ENCODE results near the gene CSNK1G3.
"Not testable (repeated sequence)": the region's sequence is repeated elsewhere in the genome, so short reads cannot be mapped to it uniquely, and the experiment has no call there.

Gene CSNK1G3

GRCh38 chr5:123561230-123561629 is 49.3 kb downstream of the CSNK1G3 start:
- no peak for DNase-seq

DNA sequence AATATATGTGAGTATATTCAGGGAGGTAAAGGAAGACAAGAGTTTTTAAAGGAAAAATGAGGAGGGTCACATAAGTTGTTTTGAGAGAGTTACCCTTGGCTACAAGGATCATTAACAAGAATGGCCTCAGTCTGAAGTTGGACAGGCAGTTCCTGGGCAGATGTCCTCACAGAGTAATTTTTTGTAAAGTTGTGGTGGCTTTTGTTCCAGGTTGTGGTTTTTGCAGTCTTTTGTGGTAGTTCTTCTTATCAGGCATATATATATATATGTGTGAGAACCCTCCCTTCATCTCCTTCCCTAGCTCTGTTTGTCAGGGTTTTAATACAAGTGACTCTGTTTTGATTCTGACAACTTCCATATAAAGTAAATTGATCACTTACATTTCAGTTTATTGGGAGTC is 60.0 kb downstream of the CSNK1G3 start:
- no peak for DNase-seq

DNA sequence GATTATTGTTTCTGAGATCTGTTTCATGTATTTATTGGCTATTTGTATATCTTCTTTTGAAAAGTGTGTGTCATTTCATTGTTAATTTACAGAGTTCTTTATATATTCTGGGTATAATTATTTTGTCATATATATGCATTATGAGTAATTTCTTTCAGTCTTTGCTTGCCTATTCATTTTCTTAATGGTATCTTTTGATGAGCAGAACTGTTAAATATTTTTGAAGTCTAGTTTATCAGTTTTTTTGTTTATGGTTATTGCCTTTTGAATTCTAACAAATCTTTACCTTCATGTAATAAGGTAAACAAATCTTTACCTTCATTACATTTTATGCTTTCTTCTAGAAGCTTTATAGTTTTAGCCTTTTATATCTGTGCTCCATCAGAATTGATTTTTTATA is 66.4 kb downstream of the CSNK1G3 start:
- no peak for DNase-seq

DNA sequence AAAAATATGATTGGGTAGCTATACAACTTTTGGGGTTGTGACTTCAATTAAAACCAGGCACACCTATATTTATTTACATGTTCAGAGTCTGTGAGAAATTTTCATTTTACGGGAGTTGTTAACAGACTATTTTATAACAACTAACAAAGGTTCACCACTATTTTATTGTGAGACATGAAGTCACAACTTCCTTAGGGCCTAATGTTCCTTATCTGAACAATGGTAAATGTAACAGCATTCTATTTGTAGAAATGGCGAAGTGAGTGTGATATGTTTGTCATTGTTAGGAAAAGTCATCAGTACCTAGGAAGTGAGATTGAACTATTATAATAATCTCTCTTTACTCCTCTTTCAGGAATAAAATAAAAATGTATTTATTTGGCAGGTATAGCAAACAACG is 67.4 kb downstream of the CSNK1G3 start:
- no peak for DNase-seq

DNA sequence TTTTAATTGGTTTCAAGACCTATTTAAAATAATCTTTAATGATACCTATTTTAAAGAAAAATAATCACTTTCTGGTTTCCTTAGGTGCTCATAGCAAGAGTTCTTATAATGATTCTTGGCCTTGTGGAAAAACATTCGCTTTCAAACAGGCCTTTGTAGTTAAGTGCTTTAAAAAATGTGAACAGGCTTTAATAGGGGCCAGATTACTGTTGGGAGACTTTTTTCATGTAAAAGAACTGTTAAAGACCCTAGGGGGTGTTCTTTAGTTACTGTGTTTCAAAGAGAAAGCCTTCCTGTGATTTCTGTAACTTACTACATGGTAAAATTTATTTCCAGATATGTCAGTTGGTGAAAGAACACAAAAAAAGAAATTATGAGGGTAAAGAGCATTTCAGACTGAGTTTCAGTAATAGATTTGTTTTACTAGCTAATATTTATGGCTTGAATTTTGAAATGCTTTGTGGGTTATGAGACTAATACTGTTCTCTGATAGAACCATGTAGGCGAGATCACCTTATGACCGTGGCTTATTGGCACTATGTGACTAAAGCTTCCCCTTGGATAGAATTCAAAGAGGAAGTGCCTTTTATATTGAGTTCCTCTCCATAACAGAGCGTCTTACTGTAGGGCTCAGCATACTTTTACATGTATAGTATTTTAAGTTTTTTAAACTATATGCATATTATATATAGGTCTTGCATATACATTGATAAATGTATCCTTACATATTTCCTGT is 70.7 kb downstream of the CSNK1G3 start:
- no peak for DNase-seq

DNA sequence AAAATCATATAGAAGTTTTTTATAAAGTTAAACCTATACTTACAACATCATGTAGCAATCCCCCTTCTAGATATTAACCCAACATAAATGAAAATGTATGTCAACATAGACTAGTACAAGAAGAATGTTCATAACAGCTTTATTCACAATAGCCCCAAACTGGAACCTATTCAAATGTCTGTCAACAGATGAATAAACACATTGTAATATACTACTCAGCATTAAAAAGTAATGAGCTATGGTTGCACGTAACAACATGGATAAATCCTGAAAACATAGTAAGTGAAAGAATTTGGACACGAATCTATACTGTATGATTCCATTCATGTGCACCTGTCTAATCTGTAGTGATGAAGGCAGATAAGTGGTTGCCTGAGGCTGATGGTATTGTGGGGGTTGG is 73.9 kb downstream of the CSNK1G3 start:
- no peak for DNase-seq

DNA sequence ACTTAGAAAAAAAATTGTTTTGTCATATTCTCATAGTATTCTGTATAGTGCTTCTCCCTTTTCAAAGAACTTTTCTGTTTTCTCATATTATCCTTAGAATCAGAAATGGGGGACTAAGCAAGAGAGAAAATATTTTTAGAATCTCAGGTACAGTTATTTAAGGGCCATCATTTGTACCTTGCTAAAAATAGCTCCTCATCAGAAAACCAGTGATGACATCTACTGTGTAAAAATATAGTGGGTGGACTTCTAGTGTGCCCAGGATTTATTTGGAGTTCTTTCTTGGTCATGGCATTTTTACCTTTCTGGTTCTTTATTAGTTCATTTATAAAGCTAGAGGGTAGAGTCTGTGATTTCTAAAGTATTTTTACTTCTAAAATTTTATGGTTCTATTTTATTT is 82.5 kb downstream of the CSNK1G3 start:
- no peak for DNase-seq

DNA sequence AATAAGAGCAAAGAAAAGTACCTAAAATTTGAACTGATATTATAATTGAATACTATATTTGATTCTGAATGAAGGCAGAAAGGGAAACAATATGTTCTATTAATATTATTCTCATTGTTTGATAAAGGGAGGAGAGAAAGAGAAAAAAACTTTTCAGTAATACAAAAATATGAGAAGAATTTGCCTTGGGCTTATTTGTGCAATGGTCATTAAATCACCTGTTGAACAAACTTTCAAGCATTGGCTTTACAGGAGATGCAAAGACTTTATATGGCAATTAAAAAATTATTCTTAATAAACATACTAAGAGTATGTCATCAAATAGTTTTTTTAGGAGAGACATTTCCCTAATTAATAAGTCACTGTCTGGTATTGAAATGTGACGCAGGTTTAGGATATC is 85.0 kb downstream of the CSNK1G3 start:
- no peak for DNase-seq

- DNase-seq: no peak
Measured at GRCh38 chr5:123598028-123598689, 86.2 kb downstream of the CSNK1G3 start.

DNA sequence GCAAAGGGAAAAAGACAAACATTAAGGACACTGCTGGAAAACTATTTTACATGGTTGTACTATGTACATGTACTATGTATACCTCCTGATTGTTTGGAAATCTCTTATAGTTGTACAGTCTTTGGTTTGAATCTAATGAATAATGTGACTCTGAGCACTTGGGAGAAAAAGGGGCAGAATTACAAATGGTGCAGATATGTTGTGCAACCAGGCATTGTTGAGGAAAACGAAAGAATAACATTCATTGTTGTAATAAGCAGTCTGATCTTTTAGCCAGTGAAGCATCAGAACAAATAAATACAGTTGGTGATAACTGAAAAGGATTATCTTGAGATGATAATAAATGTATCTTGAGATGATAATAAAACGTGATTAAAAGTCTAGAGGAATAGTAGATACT is 87.2 kb downstream of the CSNK1G3 start:
- no peak for DNase-seq

DNA sequence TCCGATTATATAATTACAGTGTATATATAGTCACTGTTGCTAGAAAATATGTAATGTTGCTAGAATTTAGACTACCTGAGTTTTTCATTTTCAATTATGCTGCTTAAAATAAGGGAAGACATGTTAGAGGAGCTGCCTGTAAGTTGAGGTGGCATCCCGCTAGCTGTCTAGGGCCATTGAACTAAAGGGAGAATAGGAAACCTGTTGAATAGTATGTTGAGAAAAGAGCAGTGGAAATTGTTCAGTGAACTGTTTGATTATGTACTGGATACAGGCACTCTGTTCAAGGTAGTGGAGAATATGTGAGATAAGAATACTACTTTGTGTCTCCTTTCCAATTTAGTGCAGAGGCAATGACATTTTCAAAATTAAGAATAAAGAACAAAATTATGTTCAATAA is 89.6 kb downstream of the CSNK1G3 start:
- DNase-seq: no peak

DNA sequence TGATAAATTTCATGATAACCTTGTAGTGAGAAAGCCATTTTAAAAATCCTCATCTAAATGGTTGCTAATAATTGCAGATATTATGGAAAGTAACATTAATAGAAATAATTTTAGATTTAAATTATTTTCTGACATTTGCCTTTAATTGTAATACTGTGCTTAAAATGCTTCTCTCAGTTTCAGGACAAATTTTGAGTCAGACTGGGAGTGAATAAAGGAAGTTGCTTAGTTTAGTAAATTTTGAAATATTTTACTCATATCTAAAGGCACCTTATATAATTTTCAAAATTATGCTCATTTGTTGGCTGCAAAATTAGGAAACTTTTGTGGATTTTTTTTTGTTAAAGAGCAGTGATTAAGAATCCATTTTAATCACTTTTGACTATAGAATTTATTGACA is 93.8 kb downstream of the CSNK1G3 start:
- DNase-seq: no peak

DNA sequence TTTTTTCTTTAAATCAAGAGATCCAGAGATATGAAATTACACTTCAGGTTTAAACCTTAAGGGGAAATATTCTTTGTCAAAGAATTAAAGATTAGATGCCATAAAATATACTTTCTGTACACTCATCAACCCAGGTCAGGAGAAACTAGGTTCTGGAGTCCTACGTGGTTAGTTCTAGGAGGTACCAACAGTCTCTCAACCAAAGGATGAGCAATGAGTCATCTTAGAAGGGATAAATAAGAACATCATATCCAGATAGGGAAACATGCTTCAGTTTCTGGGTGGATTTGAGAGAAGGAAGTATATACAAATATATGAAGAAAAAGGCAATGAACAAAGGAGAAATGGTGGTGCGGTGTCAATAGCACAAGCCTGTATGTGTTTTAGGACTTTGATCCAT is 98.2 kb downstream of the CSNK1G3 start:
- no peak for DNase-seq

- peak; percentile 49 for DNase-seq
Measured at GRCh38 chr5:123610665-123611405, 98.9 kb downstream of the CSNK1G3 start.

- DNase-seq: no peak
Measured at GRCh38 chr5:123611406-123611709, 99.4 kb downstream of the CSNK1G3 start.

- DNase-seq: no peak
Measured at GRCh38 chr5:123617561-123617960, 105.6 kb downstream of the CSNK1G3 start.

DNA sequence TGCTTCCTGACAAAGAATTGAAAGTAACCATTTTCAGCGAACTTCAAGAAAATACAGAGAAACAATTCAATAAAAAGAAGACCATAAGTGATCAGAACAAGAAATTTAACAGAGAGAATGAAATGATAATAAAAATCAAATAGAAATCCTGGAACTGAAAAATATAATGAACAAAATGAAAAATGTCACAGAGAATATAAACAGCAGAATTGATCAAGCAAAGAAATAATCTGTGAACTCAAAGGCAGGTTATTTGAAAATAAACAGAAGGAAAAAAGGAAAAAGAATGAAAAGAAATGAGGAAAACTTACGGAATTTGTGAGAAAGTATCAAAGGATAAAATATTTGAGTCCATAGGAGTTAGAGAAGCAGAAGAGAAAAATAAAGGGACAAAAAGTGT is 114.1 kb downstream of the CSNK1G3 start:
- no peak for DNase-seq

- DNase-seq: no peak
Measured at GRCh38 chr5:123628860-123629544, 117.0 kb downstream of the CSNK1G3 start.

- no peak for DNase-seq
Measured at GRCh38 chr5:123636006-123636405, 124.0 kb downstream of the CSNK1G3 start.

DNA sequence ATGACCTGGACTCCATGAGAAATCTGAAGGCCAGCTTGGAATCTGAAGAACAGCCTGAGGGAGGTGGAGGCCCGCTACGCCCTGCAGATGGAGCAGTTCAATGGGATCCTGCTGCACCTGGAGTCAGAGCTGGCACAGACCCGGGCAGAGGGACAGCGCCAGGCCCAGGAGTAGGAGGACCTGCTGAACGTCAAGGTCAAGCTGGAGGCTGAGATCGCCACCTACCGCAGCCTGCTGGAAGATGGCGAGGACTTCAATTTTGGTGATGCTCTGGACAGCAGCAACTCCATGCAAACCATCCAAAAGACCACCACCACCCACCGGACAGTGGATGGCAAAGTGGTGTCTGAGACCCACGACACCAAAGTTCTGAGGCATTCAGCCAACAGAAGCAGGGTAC is 125.1 kb downstream of the CSNK1G3 start:
- not testable (repeated sequence) for DNase-seq

GRCh38 chr5:123639244-123639643 is 127.3 kb downstream of the CSNK1G3 start:
- no peak for DNase-seq

- no peak for DNase-seq
Measured at GRCh38 chr5:123645024-123645603, 133.1 kb downstream of the CSNK1G3 start.

- DNase-seq: no peak
Measured at GRCh38 chr5:123647066-123647465, 135.1 kb downstream of the CSNK1G3 start.
